Gastrocnemius medialis (tissue), 4 donors: ENCODE measurements around the gene AIFM1.

Experiments
- CTCF ChIP-seq, 5 experiments: fragments of 450-650 bp in 3 of 5; fragments of 200-600 bp in 2 of 5; sonication (generic) in 2 of 5; IDR thresholded peaks in 4 of 5; conservative IDR thresholded peaks in 1 of 5; 1 replicate in 4 of 5; 2 replicates in 1 of 5; pipeline ENCODE4 v1.5.1; 2016 to 2019; ENCODE audit warnings: antibody characterized with exemption in 5 of 5, mild to moderate bottlenecking in 3 of 5, moderate library complexity in 3 of 5
- POLR2A ChIP-seq, 2 donors: fragments of 450-650 bp; IDR thresholded peaks; one replicate each; pipeline ENCODE4 v1.6.1; 2017; ENCODE audit warnings: antibody characterized with exemption in 2 of 2, mild to moderate bottlenecking in 2 of 2, moderate library complexity in 2 of 2

GRCh38 chrX:130176354-130176776 lies 10.7 kb upstream of the AIFM1 start:
- TF ChIP-seq CTCF (IDR thresholded peaks at IDR 0.05 in 4 of 5, conservative IDR thresholded peaks at IDR 0.05 in 1 of 5): no peak
- no peak for TF ChIP-seq POLR2A (IDR thresholded peaks at IDR 0.05)
